ENCODE measurements around the gene SEPTIN11. TPM values are rescaled to one million over a fixed set of nuclear protein-coding genes. Genes with fewer than 3 reads are reported as not detected.

SEPTIN11 gene
- total and polyA plus RNA-seq, 9 of the 15 experiments (the other 6 are each of a cell fraction or from before 2014, with no cell fraction given): 25.7 to 142 (median 84.3) TPM

- TF ChIP-seq SLC30A9 (CRISPR knock-in tag; IDR thresholded peaks at IDR 0.05): no peak
- TF ChIP-seq HIVEP1 (CRISPR knock-in tag; IDR thresholded peaks at IDR 0.05): no peak
- TF ChIP-seq FIP1L1 (IDR thresholded peaks at IDR 0.05; ENCODE audit: low read depth, low read length, poor library complexity, severe bottlenecking): no peak
- no peak for TF ChIP-seq WHSC1 (IDR thresholded peaks at IDR 0.05; ENCODE audit: low read length)
- 0 out of 2 replicates have a peak, but pooled peaks have one; percentile 4 for TF ChIP-seq ZNF121 (CRISPR knock-in tag; conservative IDR thresholded peaks at IDR 0.05)
- no peak for TF ChIP-seq ATF3 (IDR thresholded peaks at IDR 0.05)
- no peak for TF ChIP-seq ATF3 (CRISPR knock-in tag; conservative IDR thresholded peaks at IDR 0.05)
- TF ChIP-seq CHCHD3 (CRISPR knock-in tag; IDR thresholded peaks at IDR 0.05): no peak
- no peak for TF ChIP-seq XRCC4 (IDR thresholded peaks at IDR 0.05; ENCODE audit: extremely low read depth, insufficient read depth, insufficient read length)
- TF ChIP-seq KHSRP (IDR thresholded peaks at IDR 0.05): no peak
- TF ChIP-seq POLR2AphosphoS2 (IDR thresholded peaks at IDR 0.05; ENCODE audit: low read length): no peak
- TF ChIP-seq CHD2 (IDR thresholded peaks at IDR 0.05; ENCODE audit: low read depth, low read length): no peak
- TF ChIP-seq ZNF77 (CRISPR knock-in tag; IDR thresholded peaks at IDR 0.05): no peak
- no peak for TF ChIP-seq ZNF444 (CRISPR knock-in tag; IDR thresholded peaks at IDR 0.05)
- TF ChIP-seq ZFP30 (CRISPR knock-in tag; IDR thresholded peaks at IDR 0.05; ENCODE audit: borderline replicate concordance): no peak
- TF ChIP-seq ZBTB2 (IDR thresholded peaks at IDR 0.05): peak; percentile 88
- no peak for TF ChIP-seq SRSF7 (optimal IDR thresholded peaks at IDR 0.05; ENCODE audit: low read depth, low read length)
- no peak for TF ChIP-seq TCF3 (CRISPR knock-in tag; IDR thresholded peaks at IDR 0.05)
- peak; percentile 22 for TF ChIP-seq HMGN3 (IDR thresholded peaks at IDR 0.05; ENCODE audit: borderline replicate concordance, extremely low read depth, insufficient read length, low read depth, low read length)
- no peak for TF ChIP-seq SRSF9 (IDR thresholded peaks at IDR 0.05; ENCODE audit: borderline replicate concordance, low read depth, low read length)
- no peak for TF ChIP-seq CHD1 (IDR thresholded peaks at IDR 0.05; ENCODE audit: low read length)
- no peak for TF ChIP-seq NR2C1 (IDR thresholded peaks at IDR 0.05)
- no peak for TF ChIP-seq NR2C1 (tag; IDR thresholded peaks at IDR 0.05)
- TF ChIP-seq FUS (optimal IDR thresholded peaks at IDR 0.05; ENCODE audit: low read depth, low read length): no peak
- 0 out of 2 replicates have a peak, but pooled peaks have one; percentile 18 for TF ChIP-seq PML (IDR thresholded peaks at IDR 0.05; ENCODE audit: low read length)
- peak; percentile 52; the same call in 1 of the 2 replicates for TF ChIP-seq POLR2AphosphoS5 (IDR thresholded peaks at IDR 0.05; ENCODE audit: control insufficient read depth, insufficient read depth, low read depth, low read length)
- TF ChIP-seq POLR2B (IDR thresholded peaks at IDR 0.05; ENCODE audit: low read depth, partially characterized antibody): no peak
- TF ChIP-seq MTA2 (IDR thresholded peaks at IDR 0.05; ENCODE audit: low read depth): no peak; the same call in 1 of the 2 replicates
- TF ChIP-seq ZNF586 (CRISPR knock-in tag; conservative IDR thresholded peaks at IDR 0.05): no peak
- TF ChIP-seq NR3C1 (CRISPR knock-in tag; IDR thresholded peaks at IDR 0.05): 0 out of 2 replicates have a peak, but pooled peaks have one; percentile 43
Observed at GRCh38 chr4:76948443-76949275, 893 bp upstream of the SEPTIN11 start (continued).
